Right renal pelvis (tissue), 4 donors: Measurements from ENCODE around the gene NARS2. TPM values are rescaled to one million over a fixed set of nuclear protein-coding genes. Genes with fewer than 3 reads are reported as not detected.
A peak's percentile ranks its signal among the peaks of the same experiment; 100 is the strongest.

Experiments used
- DNase-seq, 4 donors: peaks; one replicate each; pipeline ENCODE4 v3.0.0-alpha.2; 2013; ENCODE audit warnings: low read depth in 4 of 4, low spot score in 3 of 4, missing footprints in 1 of 4
- polyA plus RNA-seq, 4 donors: library from polyadenylated mRNA; unstranded; fragments of 120-200 nt; gene quantifications; one replicate each; pipeline ENCODE4 v1.2.1, GENCODE V29; 2013; ENCODE audit not compliant: insufficient read length in 4 of 4

Gene NARS2
- polyA plus RNA-seq, 4 donors, result 38.5 to 56.6 (median 50.4) TPM

DNA sequence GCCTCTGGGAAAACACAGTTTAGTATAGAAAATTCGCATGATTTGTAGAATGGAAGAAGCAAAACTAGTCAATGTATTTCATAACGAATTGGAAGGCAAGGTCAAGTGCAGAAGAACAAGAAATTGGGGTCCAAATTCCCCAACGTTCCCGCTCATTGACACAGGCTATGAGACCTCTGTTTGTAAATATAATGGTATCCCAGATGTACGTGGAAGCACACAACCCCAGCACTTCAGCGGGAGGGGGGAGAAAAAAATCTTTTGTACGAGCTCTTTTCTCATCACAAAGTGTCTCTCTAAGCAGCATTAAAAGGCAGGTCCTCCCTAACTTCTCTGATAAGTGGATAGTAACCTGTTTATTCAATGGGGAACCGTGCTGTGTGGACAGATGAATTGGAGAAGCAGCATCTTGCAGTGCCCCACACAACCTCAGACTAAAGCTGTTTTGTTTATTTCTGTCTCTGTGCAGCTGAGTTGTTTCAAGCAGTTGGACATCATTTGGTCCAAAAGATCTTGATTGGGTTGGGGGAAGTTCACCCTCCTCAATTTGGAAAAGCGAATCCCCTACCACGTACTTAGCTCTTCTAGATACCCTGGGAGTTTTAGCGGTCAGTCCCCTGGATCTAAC lies 156.0 kb downstream of the NARS2 start:
- no peak for DNase-seq

DNA sequence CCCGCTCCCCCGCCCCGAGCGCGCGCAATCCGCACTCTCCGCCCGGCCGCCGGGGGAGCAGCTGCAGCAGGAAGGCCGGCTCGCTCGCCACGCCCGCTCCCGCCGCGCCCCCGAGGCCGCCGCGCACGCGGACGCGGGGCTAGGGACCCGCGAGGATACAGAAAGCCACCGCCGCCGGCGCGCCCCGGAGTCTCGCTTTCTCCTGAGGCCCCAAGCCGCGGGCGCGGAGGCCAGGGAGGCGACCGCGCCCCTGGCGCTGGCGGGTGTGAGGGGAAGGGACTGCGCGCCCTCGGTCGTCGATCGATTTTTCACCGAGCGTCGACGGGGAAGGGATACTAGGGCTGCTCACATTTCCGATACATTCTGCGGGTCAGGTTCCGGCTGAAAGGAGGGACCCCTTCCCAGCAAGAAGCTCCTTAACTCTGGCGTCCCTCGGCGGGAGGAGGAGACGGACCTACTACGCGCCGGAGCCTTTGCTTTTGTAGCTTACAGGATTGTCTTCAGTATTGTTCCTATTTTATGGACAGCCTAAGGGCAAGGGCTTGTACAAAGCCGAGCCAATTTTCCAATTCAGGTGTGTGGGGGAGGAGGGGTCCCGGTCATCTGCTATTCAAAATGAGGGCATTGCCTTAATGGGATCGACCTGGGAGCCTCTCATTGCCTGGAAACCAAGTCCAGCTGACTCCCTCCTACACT lies 156.6 kb downstream of the NARS2 start:
- DNase-seq, result peak in 3 of 4 donors; percentile 72 to 73 (median 72)

GRCh38 chr11:78417175-78417887 lies 157.3 kb downstream of the NARS2 start, which contains the start of gene GAB2:
Gene GAB2 (minus strand): TSS chr11:78417820. CDS start chr11:78417720, 100 bp downstream.
- no peak for DNase-seq

GRCh38 chr11:78416285-78417174 lies 158.1 kb downstream of the NARS2 start:
- peak; percentile 69 to 77 (median 74) for DNase-seq

- DNase-seq, result no peak
Observed at GRCh38 chr11:78415338-78415737, 159.3 kb downstream of the NARS2 start.

DNA sequence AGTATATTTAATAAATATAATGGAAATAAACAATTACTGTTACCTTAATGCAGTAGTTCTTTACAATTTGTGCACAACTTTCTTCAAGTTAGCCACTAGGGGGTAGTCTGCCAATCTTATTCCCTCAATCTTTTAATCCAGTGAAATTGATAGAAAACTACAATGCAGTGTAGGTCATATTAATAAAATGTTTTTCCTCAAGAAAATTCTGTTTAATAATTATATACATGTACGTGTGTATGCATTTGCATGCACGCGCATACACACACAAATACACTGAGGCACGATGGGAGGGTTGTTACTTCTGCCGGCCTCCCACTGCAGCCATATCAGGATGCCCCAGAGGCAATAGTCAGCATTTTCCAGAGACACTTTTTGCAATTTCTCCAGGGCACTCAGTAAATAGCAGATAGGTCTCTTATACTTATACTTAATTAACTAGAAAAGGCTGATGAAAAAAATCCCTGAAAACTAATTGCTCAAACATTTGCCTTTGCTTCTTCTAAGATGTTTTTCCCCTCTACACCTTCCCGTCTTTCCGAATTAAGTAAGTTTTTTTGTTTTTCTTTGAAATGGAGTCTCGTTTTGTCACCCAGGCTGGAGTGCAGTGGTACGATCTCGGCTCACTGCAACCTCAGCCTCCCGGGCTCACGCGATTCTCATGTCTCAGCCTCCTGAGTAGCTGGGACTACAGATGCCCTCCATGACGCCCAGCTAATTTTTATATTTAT lies 160.2 kb downstream of the NARS2 start:
- DNase-seq, result no peak

- no peak for DNase-seq
Observed at GRCh38 chr11:78408619-78409018, 166.0 kb downstream of the NARS2 start.

DNA sequence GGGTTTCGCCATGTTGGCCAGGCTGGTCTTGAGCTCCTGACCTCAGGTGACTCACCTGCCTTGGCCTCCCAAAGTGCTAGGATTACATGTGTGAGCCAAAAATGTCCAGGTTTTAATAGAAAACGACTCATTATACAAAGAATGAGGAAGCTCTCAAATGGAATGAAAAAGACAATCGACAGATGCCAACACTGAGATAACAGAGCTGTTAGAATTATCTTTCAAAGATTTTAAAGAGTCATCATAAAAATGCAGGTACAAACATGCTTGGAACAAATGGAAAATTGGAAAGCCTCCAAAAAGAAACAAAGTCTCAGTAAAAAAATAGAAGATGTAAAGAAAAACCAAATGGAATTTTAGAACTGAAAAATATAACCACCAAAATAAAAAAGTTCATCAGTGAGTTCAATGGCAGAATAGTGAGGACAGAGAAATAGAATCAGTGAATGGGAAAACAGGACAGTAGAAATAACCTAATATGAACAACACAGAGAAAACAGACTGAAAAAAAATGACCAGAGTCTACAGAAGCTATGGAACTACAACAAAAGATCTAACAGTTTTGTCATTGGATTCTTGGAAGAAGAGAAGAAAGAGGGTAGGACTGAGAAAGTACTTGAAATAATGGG lies 168.0 kb downstream of the NARS2 start:
- no peak for DNase-seq

GRCh38 chr11:78405805-78406204 lies 168.9 kb downstream of the NARS2 start:
- no peak for DNase-seq

DNA sequence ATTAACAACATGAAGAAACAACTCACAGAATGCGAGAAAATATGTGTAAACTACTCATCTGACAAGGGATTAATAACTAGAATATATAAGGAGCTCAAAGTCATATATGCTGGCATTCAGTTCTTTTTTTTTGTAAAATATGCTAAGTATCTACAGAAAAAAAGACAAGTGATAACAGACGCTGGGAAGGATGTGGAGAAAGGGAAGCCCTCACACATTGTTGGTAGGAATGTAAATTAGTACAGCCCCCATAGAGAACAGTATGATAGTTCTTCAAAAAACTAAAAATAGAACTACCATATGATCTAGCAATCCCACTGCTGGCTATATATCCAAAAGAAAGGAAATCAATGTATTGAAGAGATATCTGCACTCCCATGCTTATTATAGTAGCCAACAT lies 170.9 kb downstream of the NARS2 start:
- no peak for DNase-seq

GRCh38 chr11:78402847-78403246 lies 171.8 kb downstream of the NARS2 start:
- DNase-seq, result no peak

DNA sequence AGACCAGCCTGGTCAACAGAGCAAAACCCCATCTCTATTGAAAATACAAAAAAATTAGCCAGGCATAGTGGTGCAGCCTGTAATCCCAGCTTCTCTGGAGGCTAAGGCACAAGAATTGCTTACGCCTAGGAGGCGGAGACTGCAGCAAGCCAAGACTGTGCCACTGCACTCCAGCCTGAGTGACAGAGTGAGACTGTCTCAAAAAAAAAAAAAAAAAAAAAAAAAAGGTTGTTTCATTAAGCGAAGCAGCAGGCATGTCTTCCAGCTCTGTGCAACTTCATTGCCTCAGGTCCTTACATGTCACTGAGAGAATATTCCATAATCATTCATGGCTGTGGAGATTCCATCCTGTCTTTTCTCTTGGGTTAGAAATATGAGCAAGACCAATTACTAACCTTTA lies 174.0 kb downstream of the NARS2 start:
- DNase-seq, result no peak

DNA sequence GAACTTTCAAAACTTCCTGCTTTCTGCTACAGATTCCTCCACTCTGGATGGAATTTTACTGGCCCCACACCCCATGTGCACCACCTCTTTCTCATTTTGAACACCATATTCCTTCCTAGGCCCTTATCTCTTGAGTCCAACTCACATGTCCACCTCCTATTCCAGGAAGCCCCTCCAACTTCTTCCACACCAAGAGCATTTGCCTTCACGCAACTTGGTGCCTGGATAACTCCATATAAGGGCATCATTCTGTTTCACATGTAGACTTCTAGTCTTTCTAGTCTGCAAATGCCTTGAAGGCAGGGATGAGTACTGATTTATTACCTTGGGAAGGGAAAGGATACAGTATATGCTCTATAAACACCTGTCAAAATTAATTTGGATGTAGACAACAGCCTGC lies 174.5 kb downstream of the NARS2 start:
- DNase-seq, result no peak

- no peak for DNase-seq
Observed at GRCh38 chr11:78399136-78399535, 175.5 kb downstream of the NARS2 start.

DNA sequence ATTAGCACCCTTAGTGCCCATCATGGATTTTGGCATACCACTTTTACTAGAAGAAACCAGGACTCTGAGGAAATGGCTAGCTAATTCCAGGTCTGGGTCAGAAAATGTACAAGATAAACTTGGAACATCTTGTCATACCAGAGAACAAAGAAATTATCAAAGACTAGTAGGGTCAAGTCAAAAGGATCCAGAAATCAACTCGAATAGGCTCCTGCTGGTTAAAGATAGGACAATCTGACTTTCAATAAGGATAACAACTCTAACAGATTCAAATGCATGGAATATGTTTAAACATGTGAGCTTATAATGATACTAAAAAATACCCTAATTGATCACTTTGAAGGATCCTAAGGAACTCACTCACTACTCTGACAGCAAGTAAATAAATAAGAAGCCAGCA lies 175.9 kb downstream of the NARS2 start:
- no peak for DNase-seq

DNA sequence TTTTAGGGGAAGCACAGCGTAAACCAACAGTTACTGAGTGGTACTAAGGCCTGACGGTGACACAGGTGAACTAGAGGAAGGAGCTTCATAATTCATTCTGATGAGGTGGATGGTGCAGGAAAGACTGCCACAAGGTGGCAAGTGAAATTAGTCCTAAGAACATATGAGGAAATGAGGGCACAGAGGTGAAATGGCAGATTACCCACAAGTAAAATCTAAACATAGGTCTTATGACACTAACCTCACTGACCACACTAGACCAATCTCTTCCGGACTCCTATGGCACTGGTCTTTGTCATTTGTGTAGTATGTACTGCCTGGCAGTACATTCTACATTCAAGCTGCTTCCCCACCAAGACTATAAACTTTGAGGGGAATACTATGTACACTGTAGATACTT lies 177.3 kb downstream of the NARS2 start:
- DNase-seq, result no peak

GRCh38 chr11:78395597-78395996 lies 179.1 kb downstream of the NARS2 start:
- no peak for DNase-seq

DNA sequence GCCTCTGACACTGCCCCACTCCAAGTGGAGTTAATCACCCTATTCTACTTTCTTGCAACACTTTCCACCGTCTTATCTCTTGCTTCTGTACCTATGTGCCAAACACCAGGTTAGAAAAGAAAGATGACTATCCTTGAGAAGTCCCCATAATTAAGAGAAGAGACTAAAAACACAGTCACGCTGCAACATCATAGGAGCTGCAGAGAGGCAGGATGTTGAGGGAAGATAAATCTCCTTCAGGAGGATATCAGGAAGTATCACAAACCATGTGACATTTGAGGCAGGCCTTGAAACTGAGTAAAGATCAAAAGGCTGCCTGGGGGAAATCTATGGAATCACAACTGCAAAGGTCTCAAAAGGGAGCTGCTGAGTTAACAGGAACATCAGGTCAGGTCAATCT lies 181.8 kb downstream of the NARS2 start:
- no peak for DNase-seq

DNA sequence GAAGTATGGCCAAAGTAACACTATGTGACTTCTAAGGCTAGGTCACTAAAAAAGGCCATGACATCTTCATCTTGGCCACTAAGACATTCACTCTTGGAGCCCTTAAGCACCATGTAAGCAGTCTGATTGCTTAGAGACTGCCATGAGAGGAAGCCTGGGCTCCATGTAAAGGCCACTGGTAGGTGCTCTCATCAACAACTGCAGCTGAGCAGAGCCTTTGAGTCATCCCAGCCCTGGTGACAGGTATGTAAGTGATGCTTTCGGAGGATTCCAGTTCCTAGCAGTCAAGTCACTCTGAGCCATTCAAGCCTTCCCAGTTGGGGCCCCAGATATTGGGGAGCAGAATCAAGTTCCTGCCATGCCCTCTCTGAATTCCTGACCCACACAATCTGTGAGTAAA lies 183.2 kb downstream of the NARS2 start:
- no peak for DNase-seq

DNA sequence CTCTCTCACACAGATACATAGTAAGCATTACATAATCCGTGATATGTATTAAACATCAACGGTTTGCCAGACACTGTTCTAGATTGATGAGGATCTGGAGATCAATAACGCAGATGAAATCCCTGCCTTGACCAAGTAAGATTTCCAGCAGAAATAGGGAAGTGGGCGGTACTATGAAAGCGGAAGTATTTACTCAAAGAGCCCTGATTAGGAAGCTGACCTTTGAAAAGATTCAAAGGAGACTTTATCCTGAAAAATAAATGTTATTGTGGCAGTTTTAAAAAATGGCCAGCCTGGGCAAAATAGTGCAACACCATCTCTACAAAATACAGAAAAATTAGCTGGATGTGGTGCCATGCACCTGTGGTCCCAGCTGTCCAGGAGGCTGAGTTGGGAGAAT lies 183.9 kb downstream of the NARS2 start:
- DNase-seq, result no peak
